HG02973 (cell line): ENCODE results near the gene MT1F.
"Not testable (repeated sequence)": the region's sequence is repeated elsewhere in the genome, so short reads cannot be mapped to it uniquely, and the experiment has no call there.

Experiments used
- ATAC-seq: cut with Tn5 transposase; IDR thresholded peaks from one replicate; pipeline ENCODE4 v1.9.1; 2021; ENCODE audit warnings: moderate library complexity; ENCODE audit not compliant: unreplicated experiment

MT1F gene

DNA sequence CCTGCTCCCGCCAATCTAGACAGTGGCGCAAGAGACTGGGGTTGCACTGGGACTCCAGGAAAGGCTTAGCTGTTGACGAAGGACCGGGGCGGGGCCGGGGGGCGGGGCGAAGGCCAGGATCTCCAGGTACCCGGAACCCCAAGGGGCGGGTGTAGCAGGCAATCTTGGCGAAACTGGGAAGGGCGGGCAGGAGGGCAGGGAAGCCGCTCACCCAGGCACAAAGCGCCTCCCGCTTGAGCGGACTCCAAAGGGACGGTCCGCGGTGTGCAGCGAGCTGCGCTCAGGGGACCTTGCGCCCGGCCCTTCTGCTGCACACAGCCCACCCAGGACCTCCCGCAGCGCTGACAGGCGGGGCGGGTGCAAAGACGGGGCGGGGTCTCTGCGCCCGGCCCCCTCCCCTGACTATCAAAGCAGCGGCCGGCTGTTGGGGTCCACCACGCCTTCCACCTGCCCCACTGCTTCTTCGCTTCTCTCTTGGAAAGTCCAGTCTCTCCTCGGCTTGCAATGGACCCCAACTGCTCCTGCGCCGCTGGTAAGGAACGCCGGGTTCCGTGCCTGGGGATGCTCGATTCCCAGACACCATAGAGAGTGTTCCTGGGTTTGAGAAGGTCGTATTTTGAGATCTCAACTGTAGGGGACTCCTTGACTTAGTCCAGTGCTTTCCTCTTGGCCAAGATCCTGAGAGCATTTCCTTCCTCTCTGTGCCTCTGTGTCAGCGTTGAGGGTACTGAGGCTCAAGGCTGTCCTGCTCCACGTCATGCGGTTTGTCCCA, at the start of gene MT1F:
Gene MT1F, plus strand, starts transcription at position 405 of the 772 bp plus-strand sequence. Its CDS starts 100 bp downstream, at position 505.
- no peak for ATAC-seq

DNA sequence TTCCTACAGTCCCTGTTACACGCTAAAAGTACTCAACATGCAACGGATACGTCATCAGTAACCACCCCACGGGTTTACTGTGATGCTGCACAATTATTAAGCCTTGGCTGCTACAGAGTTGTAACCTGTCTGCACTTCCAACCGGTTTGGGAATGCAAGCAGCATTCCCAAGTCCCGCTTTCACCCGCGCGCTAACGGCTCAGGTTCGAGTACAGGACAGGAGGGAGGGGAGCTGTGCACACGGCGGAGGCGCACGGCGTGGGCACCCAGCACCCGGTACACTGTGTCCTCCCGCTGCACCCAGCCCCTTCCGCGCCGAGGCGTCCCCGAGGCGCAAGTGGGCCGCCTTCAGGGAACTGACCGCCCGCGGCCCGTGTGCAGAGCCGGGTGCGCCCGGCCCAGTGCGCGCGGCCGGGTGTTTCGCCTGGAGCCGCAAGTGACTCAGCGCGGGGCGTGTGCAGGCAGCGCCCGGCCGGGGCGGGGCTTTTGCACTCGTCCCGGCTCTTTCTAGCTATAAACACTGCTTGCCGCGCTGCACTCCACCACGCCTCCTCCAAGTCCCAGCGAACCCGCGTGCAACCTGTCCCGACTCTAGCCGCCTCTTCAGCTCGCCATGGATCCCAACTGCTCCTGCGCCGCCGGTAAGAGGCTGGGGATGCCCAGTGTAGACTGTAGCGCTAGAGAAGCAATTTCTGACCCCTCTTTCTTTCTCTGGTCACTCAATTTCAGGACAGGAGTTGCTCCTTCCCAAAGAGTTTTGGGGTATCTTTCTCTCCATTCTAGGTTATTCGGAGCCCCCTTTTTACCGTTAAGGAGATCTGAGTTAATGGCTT, 49.5 kb upstream of the MT1F start, which contains the start of gene MT2A:
Gene MT2A, plus strand, starts transcription at position 542 of the 833 bp plus-strand sequence. Its CDS starts 72 bp downstream, at position 614.
- peak; percentile 87 for ATAC-seq

DNA sequence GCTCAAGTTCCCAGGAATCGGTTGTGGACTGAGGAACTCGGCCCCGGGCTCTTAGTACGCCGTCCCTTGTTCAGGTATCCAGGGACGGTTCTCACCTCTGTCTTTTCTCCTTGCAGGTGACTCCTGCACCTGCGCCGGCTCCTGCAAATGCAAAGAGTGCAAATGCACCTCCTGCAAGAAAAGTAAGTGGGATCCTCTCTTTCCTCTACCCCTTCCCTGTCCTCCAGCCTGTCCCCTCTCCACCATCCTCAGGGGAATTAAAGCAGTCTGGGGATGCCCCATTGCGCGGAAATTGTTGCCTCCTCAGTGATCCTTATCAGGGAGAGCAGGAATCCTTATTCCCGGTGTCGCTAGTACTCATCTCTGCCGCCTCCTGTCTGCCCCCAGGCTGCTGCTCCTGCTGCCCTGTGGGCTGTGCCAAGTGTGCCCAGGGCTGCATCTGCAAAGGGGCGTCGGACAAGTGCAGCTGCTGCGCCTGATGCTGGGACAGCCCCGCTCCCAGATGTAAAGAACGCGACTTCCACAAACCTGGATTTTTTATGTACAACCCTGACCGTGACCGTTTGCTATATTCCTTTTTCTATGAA, 48.8 kb upstream of the MT1F start:
- no peak for ATAC-seq

DNA sequence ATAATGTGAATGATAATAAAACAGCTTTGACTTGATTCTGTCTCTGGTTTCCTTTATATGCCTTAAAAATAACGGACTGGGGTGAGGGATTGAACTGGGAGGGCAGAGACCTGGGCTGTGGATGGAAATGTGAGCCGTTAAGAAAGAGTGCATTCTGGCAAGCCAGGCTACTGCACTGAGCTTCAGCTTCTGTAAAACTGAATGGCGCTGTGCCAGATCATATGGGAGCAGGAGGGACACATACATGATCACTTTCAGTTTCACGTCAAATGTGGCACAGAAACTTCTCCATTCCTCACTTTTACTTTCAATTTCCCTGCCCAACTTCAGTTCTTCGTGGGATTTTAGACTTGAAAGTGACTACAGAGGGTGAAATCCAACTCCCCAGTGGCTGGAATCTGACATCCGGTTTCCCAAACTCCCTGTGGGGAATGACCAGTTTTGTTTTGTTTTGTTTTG, 48.3 kb upstream of the MT1F start:
- ATAC-seq: peak; percentile 31

DNA sequence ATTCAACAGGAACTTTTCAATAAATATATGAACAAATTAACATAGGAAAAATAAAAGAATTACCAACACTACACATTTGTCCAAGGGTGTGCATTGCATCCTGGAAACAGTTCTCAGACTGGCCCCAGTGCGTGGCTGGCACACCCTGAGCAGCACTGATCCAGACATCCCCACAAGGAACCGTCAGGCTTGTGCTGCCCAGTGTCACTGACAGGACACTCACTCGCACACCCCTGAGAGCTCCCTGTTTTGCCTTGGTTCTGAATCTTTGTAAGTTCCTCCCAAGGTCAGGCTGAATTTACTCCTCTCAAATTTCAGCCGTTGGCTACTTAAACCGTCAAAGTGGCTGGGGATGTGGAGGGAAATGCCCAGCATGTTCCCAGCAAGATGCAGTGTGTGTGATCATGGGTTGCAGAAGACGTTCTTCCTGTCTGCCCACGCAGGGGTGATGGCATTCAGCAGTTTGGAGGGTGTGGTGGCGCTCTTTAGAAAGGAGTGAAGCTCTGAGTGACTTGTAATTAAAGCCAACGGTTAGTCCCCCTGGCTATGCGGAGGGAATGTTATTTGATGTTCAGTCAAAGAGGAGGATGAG, 47.6 kb upstream of the MT1F start:
- no peak for ATAC-seq

DNA sequence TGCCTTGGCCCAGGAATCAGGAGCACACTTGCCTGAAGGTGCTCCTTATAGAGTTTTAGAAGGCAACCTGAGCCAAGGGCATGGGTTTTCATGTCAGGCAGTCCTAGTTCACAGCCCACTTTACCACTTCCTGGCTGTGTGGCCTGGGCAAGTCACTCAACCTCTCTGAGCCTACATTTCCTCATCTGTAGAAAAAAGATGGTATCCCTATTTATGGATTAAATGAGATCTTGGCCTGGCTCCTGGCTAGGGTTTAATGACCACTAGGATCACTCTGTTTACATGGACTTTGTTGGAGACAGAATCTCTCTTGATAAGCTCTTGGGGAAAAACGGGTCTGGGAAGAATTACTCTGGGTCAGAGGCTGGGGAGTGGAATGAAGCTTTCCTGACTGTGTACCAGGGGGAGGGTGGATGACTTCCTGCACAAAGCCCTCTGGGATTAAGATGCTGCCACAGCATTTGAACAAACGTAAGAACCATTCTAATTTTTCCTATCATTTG, 47.1 kb upstream of the MT1F start:
- ATAC-seq: no peak

DNA sequence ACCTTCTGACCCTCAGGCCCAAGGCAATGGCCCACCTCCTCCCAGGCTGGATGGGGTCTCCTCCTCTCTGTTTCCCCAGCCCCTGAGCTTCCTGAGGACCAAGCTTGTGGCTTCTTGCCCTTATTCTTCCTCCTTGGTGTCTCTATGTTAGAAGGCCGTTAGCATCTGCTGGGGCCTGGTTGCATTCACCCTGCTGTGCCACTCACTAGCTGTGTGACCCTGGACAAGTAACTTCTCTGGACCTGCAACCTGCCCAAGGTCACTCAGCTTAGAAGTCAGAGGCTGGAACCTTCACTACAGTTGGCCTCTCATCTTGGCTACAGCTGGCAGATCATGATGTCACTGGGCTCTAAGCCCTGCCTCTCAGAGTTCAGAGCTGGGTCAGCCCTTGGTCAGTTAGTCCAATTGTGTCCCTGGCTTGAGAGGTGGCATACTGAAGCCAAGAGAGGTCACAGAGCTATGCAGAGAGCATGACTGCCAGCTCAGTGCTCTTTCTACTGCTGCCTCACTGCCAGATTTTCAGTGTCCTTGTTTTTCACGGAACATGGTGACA, 46.4 kb upstream of the MT1F start:
- ATAC-seq: no peak

DNA sequence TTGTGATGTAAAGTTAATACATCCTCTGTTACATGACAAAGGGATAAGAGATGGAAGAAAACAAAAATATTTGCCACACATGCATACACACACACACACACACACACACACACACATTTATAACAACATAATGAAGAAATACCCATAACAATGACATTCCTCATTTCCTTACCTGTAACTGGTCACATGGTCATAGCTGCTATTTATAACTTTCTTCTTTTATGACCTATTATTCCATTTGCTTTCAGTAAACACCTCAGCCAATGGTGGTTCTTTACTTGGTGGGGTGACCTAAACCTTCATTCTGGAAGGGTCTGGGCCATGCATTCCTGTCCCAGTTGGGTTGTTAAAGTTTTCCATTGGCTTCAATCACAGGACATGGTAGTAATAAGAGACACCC, 44.1 kb upstream of the MT1F start:
- no peak for ATAC-seq

DNA sequence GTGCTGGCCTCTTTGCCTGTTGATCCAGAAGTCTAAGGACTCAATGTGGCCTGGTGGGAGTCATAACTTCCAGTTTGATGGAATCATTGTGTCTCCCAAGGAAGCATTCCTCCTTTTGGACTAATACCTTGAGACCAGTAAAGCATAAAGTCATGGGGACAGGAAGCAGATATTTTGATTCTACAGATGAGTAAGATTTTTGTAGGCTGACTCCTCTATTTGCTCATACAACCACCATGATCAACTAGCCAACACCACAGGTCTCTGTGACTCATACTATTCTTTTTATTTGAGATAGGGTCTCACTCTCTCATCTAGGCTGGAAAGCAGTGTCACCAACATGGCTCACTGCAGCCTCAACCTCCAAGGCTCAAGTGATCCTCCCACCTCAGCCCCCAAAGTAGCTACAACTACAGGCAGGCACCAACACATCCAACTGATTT, 43.2 kb upstream of the MT1F start:
- no peak for ATAC-seq

DNA sequence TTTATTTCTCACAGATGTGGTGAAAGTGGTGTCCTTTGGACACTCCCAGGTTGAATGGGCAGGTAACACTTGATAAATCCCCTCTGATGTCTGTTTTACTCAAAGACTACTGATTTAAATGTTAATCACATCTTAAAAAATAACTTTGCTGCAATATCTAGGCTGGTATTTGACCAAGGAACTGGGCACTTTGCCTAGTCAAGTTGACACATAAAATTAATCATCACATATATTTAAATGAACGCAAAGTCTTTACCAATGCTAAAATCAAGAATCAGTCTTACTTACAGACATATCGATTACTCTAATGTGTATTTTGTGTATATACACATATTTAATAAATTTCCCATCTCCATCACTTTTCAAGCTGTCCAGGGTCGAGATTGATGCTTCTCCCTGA, 42.4 kb upstream of the MT1F start:
- ATAC-seq: no peak

DNA sequence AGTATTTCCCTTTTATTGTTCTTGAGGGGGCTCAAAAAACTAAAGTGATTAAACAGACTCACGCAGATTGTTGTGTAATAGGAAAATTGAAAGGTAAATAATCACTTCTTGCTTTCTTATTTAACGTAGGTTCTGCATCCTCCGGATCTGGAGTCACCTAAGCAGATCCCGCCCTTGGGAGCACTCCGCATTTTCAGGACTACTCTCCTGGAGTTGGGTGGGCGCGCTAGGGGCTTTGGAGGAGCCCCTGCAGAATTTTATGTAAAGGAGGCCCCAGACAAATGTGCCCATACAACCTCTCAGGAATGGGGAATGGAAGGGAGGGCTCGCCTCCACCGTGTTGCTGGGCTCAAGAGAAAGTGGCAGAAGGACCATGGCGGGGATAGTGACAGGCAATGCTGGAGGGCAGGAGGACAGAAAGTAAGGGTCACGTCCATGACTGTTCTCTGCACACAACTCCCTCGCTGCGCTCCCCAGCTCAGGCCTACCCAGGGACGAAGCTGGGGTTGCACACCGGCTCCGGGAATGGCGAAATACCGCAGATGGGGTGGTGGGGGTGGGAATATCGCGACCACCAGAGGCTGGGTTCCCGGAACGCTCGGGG, 41.0 kb upstream of the MT1F start:
- no peak for ATAC-seq

DNA sequence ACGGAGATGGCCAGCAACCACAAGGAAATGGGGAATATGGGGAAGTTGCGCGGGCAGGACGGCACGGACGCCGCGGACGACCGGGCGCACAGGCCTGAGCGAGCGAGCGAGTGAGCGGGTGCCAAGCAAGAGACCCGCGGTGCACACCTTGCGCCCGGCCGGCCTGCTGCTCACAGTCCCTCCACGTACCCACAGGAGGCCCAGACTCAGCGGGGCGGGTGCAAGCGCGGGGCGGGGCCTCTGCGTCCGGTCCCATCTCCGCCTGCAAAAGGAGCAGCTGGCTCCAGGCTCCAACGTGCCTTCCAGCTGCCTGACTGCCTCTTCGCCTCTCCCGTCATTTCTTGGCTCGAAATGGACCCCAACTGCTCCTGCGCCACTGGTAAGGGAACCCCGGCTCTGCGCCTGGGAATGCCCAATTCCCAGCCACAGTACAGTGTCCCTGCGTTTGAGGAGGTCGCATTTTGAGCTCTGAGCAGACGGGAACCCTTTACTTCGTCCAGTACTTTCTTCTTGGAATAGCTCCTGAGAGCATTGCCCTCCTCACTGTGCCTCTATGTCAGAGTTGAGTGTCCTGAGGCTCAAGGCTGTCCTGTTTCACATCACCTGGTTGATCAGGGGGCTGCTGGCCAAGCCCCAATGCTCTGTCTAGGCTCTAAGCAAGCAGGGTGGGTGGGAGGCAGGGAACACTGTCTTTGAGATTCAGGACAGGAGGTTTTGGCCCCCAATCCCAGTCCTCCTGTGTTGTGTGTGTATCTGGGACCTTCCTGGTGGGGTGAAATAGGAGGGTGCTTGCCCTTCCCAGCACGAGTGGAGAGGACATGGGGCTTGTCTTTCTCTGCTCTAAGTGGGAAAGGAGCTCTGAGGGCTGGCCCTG, 40.3 kb upstream of the MT1F start:
- ATAC-seq: no peak

DNA sequence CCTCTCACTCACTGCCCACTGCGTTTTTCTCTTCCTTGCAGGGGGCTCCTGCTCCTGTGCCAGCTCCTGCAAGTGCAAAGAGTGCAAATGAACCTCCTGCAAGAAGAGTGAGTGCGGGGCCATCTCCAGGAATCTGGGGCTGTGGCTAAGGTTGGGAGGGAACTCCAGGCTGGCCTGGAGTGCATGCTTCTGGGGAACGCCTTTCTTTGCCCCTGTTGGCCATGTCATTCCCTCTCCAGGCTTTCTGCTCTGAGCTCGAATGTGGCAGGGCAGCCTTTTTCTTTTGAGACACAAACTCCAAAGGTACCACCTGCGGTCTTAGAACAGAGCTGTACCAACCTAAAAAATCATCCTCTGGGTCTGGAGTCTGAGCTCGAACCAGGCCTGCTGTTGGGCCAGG, 39.6 kb upstream of the MT1F start:
- no peak for ATAC-seq

DNA sequence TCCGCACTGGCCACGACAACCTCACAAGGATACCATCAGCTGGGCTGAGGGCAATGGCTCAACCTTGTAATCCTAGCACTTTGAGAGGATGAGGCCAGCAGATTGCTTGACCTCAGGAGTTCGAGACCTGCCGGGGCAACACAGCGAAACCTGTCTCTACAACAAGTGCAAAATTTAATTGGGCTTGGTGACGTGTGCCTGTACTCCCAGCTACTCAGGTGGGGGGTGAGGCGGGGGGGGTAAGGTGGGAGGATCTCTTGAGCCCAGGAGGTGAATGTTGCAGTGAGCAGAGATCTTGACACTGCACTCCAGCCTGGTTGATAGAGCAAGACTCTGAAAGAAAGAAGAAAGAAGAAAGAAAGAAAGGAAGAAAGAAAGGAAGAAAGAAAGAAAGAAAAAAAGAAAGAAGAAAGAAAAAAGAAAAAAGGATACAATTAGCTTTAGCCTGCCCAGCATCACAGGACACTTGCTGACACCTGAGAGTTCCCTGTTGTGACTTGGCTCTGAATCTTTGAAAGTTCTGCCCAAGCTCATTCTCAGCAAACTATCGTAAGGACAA, 37.3 kb upstream of the MT1F start:
- ATAC-seq: no peak

DNA sequence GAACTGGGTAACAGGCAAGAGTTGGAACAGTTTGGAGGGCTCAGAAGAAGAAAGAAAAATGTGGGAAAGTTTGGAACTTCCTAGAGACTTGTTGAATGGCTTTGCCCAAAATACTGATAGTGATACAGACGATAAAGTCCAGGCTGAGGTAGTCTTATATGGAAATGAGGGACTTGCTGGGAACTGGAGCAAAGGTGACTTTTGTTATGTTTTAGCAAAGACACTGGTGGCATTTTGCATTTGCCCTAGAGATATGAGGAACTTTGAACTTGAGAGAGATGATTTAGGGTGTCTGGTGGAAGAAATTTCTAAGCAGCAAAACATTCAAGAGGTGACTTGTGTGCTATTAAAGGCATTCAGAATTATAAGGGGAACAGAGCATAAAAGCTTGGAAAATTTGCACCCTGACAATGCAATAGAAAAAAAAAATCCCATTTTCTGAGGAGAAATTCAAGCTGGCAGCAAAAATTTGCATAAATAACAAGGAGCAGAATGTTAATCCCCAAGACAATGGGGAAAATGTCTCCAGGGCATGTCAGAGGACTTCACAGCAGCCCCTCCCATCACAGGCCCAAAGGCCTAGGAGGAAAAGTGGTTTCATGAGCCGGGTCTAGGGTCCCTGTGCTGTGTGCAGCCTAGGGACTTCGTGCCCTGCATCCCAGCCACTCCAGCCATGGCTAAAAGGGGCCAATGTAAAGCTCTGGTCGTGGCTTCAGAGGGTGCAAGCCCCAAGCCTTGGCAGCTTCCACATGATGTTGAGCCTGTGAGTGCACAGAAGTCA, 35.9 kb upstream of the MT1F start:
- ATAC-seq: not testable (repeated sequence)

DNA sequence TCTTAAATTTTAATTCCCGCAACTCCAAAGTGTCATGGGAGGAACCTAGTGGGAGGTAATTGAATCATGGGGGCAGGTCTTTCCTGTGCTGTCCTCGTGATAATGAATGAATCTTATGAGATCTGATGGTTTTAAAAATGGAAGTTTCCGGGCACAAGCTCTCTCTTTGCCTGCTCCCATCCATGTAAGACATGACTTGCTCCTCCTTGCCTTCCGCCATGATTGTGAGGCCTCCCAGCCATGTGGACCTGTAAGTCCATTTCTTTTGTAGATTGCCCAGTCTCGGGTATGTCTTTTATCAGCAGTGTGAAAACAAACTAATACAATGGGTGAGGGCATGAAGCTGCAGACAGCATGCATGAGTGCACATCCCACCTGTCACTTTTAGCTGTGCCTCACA, 34.6 kb upstream of the MT1F start:
- ATAC-seq: not testable (repeated sequence)

DNA sequence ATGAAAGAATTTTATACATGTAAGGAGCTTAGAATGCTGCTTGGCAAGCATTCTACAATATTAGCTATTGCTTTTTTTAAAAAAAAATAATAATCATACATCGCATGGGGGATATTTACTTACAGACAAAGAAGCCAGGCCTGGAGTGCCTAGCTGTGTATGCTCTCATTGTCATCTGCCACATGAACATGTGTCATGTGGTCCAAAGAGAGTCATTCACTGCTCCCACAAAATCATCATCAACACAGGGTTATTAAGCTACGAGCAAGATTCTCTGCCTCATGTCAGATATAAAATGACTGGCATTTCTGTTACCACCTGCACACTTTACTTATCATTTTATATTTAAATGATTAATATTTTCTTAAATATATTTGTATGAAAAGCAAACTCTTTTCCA, 34.1 kb upstream of the MT1F start:
- no peak for ATAC-seq
